T1000 (cell line): ENCODE measurements around the gene SAMD4A.

Experiments
- DNase-seq: peaks from one replicate; lab custom pipeline; 2025; ENCODE audit warnings: mixed read lengths; lab: John Stamatoyannopoulos, UW

Gene SAMD4A

DNA sequence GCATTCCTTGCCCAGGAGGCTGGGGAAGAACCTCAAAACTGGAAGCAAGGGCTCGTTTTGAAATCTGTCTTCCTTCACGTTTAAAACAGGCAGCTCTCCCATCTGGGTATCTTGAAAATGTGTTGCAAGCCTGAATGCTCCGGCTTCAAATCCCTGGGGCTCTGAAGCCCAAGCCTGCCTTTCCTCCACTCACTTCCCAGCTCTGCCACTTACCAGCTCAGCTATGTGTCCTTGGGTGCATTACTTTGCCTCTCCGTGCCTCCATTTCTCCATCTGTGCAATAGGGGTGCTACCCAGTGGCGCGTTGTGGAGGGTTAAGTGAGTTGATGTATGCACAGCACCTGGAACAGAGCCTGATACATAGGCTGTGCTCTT lies 238.1 kb downstream of the SAMD4A start:
- DNase-seq, result no peak

- peak; percentile 76 for DNase-seq
These were observed 238.8 kb downstream of the SAMD4A start for GRCh38 chr14:54805445-54806322.

GRCh38 chr14:54806616-54807015 lies 239.7 kb downstream of the SAMD4A start:
- DNase-seq, result no peak

DNA sequence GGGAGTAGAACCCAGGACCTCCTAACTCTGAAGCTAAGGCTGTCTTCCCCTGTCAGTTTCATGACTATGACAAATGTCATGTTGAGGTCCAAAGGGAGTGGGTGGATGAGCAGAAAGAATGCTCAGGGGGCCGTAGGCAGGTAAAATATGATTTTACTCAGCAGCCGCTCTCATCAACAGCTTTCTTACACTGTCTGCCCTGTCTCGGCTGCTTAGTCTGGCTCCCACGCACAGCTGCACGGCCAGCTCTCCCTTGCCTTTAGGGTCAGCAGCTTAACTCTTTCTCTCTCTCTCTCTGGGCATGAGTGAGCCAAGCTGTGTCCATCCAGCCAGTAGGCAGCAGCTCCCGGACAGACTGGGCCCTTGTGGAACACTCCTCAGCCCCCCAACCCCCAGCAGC lies 240.5 kb downstream of the SAMD4A start:
- no peak for DNase-seq

DNA sequence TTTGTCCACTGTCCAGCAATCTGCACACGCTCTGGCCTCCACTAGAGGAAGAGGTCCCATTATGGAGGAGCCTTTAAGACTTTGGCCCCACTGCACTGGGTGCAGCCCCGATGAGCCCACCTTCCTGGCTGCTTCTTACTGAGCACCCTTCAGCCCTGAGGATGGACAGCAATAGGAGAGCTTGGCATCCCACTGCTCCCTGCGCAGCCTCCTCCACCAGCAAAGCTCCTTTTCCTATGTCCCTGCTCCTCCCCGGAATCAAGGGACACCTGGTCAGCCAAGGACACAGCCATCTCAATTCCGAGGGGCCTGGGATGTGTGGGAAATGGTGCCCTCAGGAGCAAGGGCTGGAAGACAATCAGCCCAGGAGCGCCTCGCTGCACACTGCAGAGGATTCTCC lies 241.0 kb downstream of the SAMD4A start:
- no peak for DNase-seq

DNA sequence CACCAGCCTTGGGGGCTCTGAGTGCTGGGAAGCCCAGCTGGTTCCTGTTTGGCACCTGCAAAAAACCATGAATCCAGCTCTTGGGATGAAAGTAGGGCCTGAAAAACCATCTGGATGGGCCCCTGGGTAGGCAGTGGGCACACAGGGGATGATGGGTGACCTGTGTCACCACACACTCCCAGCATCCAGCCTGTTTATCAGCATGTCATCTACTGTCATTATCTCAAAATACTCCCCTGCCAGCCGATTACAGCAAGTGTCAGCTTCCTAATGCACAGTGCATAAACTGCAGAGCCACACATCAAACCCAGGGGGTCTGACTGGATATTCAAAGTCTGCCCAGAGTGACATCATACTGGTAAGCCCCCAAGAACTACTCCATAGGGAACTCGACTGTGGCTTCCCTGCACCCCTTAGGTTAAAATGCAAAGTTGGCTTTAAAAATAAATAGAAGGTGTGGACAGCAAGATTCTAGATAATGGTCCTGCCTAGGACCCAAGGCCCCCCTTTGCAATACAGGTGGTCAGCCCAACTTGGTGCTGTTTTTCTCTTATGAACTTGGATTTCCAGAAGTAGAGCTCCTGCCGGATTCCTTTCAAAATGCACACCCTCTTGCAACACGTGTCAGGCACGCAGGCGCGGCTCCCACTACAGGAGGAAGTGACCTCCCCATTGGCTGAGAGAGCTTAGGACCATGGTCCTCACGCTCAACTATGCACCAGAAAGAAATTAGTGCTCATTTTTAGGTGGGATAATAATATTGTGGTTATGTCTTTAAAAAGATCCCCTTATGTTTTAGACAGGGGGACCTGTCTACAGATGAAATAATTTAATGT lies 241.6 kb downstream of the SAMD4A start:
- no peak for DNase-seq

- no peak for DNase-seq
These were observed 242.8 kb downstream of the SAMD4A start for GRCh38 chr14:54809767-54810166.

- no peak for DNase-seq
These were observed 245.7 kb downstream of the SAMD4A start for GRCh38 chr14:54812617-54813016.

DNA sequence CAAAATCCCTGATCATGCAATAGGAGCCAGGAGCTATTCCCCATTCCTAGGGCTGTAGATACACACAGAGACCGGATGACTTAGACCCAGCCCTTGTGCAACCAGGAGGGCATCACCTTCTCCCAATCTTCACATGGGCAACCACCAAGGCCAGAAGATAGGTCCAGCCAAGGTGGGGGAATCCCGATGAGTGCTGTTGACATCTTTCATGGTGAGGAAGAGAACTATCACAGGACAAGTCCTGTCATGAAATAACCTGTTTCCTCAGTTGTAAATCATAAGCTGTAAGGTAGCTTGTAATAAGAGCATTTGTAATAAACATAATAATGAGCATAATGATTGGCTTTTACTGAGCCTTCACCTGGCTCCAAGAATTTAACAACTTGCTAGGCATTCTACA lies 246.2 kb downstream of the SAMD4A start:
- no peak for DNase-seq

DNA sequence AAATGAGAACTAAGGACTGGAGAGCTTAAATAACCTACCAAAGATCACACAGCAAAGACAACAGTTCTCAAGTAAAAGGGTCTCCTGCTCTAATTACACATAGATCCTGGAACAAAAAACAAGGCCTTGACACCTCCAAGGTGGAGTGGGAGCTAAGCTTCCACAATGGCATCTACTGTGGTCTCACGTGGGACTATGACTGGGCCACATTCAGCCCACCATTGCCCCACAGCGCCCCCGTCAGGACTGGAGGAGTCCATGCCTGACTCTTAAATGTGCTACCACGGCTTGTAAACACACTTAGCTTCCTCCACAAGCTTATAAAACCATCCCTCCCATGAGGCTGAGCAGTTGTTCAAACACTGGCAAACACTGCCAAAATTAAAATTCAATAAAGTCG lies 247.1 kb downstream of the SAMD4A start:
- no peak for DNase-seq

- no peak for DNase-seq
These were observed 248.1 kb downstream of the SAMD4A start for GRCh38 chr14:54815016-54815415.

DNA sequence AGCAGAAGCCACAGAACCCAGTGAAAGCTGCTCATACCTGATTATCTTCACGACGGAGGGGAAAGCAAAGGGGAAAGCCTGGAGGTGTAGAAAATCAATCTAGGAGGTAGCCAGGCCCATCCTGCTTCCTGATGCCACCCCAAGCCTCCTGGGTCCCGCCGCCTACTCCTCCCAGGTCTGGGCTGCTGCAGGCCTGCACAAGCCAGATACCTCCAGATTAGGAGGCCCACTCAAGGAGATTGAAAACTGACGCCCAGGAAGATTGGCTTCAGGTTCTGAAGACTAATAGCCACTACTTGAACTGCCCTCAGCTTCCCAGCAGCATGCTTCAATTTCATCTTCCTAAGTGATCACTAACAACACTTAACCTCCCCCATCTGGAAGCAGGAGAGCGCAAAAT lies 248.6 kb downstream of the SAMD4A start:
- DNase-seq, result no peak

DNA sequence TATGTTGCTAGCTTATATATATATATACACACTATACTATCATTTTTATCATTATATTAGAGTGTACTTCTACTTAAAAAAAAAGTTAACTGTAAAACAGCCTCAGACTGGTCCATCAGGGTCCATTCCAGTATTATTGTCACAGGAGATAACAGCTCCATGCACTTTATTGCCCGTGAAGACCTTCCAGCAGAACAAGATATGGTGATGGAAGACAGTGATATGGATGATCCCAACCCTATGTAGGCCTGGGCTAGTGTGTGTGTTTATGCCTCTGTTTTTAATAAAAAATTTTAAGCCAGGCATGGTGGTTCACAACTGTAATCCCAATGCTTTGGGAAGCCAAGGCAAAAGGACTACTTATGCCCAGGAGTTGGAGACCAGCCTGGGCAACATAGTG lies 249.5 kb downstream of the SAMD4A start:
- no peak for DNase-seq

- DNase-seq, result no peak
These were observed 250.6 kb downstream of the SAMD4A start for GRCh38 chr14:54817506-54817905.

GRCh38 chr14:54818201-54819133 lies 251.5 kb downstream of the SAMD4A start:
- peak; percentile 20 for DNase-seq

DNA sequence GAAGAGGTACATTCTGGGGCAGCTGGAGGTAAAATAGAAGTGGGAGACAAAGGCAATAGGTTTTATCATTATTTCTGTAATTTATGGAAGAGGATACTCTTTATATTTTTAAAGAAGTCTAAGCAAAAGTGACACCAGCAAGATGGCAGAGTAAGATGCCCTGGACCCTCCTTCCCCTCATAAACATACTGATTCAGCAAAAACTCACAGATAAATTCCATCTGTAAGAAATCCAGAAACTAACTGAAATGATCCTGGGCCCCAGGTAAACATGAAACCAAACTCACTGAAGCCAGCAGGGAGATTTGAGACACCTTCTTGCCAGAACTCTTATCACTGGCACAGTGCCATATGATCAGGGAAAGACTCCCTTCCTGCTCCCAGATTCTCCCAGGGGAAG lies 255.8 kb downstream of the SAMD4A start:
- no peak for DNase-seq

GRCh38 chr14:54823757-54824549 lies 257.0 kb downstream of the SAMD4A start:
- no peak for DNase-seq

DNA sequence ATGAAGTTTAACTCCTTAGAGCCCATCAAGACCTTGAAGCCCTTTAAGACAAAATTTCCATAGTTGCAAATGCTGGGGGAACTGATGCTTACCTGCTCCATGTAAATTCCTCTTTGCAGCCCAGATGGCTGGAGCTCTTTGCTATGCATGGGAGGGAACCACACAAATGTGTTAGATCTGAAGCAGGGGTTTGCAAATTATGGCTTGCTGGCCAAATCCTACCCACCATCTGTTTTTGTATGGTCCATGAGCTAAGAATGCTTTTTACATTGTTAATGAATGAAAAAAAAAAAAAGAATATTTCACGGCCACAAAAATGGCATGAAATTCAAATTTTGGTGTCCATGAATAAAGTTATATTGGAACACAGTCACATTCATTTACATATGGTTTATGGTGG lies 261.1 kb downstream of the SAMD4A start:
- DNase-seq, result no peak

DNA sequence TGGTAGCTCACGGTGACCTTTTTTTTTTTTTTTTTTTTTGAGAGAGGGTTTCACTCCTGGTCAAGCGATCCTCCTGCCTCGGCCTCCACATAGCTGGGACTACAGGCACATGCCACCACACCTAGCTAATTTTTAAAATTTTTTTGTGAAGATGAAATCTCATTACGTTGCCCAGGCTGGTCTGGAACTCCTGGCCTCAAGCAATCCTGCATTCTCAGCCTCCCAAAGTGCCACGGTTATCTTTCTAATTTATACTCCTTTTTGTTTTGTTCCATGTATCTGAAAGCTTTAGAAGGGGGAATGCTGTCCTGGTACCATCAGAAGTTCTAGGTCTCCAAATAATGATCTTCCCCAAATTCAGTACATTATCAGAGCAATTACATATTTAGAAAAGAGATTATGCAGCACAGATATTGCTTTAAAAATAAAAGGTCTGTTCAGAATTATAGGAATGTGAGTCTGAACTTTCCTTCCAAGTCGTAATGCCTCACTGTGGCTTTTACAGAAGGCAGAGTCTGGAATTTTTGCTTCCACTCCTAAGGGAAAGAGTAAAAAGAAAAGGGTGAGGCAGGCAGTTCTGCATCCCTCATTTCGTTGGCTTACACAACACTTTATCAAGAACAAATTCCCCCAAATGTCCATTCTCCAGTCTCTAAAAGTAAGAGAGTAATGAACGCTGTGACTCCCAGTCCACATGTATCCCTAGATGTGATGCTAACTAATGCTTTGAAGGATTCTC lies 262.7 kb downstream of the SAMD4A start:
- no peak for DNase-seq

DNA sequence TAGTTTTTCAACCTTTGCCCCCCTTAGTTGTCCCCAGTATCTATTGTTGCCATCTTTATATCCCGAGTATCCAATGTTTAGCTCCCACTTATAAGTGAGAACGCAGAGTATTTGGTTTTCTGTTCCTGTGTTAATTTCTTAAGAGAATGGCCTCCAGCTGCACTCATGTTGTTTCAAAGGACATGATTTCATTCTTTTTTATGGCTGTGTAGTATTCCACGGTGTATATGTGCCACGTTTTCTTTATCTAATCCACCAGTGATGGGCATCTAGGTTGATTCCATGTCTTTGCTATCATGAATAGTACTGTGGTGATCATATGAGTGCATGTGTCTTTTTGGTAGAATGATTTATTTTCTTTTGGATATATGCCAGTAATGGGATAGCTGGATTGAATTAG lies 263.7 kb downstream of the SAMD4A start:
- no peak for DNase-seq

GRCh38 chr14:54834081-54834480 lies 267.2 kb downstream of the SAMD4A start:
- no peak for DNase-seq
